GM19463 (cell line): ENCODE data around the gene FATE1.
"Not testable (repeated sequence)": the region's sequence is repeated elsewhere in the genome, so short reads cannot be mapped to it uniquely, and the experiment has no call there.

Experiments used
- ATAC-seq: cut with Tn5 transposase; IDR thresholded peaks from one replicate; pipeline ENCODE4 v1.9.1; 2021; ENCODE audit warnings: mild to moderate bottlenecking, moderate library complexity; ENCODE audit not compliant: unreplicated experiment

The FATE1 gene

DNA sequence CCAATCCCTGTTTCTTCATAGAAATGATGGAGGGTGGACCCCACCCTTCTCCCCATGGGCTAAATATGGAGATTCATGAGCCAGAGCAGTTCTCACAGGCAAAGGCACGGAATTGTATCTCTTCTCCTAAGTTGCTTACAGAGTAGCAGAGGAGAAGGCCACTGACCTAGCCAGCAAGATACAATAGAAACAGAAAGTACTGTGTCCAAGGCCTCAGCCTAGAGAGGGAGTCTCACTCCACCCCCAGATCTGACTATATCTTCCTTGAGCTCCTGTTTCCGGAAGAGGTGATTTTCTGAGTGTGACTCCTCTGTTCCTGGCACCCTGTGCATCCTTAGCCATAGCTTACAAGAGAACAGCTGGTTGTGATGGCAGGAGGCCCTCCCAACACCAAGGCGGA is at the start of gene FATE1:
FATE1 (plus strand) TSS at position 284 of the 400 bp plus-strand sequence; CDS start at position 369, 85 bp downstream.
- ATAC-seq, result no peak

DNA sequence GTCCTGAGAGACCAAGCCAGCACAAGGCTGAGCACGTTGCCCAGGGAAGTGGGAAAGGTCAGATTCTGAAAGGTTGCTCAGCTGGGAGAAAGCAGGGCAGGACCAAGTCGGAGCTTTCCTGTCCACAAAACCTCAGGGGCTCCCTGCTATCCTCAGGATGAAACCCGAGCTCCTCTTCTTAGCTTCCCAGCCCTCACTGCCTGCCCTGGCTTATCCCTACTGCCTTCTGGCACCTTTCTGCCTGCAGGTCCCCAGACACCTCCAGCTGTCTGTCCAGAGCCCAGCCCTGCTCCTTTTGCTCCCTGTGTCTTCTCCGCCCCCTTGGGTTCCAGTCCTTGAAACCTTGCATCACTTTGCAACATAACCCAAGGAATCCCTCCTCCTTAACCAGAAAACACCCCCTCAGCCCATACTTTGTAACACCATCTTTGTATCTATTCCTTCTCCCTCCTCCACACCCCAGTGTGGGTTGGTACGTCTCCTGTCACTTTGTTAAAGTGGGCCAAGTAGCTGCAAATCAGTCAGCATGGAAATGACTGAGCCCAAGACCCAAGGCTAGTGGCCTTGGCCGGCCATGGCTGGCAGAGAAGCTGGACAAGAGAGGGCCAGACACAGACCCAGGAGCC is 40.6 kb upstream of the FATE1 start:
- no peak for ATAC-seq

DNA sequence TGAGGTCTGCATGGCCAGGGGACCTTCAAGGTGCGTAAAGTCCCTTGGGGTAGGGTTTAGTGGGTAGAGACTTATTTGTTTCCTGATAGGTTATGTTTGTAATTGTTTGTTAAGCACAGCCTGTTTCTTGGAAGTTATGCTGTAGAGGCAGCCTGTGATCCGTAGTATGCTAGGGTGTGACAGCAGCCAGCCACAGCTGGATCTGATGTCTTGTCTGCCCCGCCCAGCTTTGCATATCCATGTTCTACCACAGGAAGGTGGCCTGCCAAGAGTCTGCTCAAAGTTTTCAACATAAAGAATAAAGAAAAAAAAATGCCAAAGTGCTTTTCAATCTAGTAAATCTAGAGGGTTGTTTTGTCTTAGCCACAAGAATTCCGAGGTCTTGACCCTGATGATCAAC is 39.6 kb upstream of the FATE1 start:
- no peak for ATAC-seq

DNA sequence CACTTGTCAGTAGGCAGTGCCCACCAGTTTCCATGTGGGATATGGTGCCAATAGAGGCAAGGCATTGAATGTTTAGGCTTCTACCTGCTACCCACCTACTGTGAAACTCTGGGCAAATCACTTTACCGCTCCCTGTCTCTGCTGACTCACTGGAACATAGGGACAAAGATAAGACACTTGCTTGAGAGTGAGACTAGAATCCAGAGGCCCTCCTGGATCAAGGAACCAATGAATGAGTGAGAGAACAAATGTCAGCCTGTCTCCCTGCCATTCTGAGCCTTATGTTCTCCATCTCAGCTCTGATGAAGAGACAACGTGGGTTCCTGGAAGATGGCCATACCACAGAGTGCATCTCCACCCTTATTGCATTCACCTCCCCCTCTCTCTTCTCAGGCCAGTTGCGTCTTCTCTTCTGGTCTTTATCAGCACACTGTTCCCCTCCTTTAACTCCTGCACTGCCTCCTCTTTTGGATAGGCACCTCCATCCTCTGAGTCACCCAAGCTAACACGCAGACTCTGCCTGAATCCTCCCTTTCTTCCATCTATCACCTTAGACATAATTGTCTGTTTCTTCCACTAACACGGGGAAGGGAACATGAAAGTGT is 35.9 kb upstream of the FATE1 start:
- no peak for ATAC-seq

- ATAC-seq, result peak; percentile 96
These were observed 35.0 kb upstream of the FATE1 start for GRCh38 chrX:151680805-151681204.

- no peak for ATAC-seq
These were observed 28.2 kb upstream of the FATE1 start for GRCh38 chrX:151687635-151688034.

DNA sequence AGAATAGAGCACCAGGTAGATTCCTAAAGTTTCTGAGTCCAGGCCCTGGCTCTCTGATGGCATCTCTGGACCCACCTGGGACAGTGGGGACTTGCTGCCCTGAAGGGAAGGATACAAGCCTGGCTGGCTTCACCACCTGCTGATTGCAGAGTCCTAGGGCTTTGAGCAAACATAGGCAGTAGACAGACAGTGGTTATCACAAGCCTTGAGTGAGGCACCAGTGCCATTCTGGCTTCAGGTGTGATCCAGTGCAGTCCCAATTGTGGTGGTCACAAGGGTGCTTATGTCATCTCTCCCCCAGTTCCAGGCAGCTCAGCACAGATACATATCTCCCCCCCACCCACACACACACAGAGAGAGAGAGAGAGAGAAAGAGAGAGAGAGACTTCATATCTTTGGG is 27.1 kb upstream of the FATE1 start:
- ATAC-seq, result no peak

- no peak for ATAC-seq
These were observed 23.0 kb upstream of the FATE1 start for GRCh38 chrX:151692825-151693224.

DNA sequence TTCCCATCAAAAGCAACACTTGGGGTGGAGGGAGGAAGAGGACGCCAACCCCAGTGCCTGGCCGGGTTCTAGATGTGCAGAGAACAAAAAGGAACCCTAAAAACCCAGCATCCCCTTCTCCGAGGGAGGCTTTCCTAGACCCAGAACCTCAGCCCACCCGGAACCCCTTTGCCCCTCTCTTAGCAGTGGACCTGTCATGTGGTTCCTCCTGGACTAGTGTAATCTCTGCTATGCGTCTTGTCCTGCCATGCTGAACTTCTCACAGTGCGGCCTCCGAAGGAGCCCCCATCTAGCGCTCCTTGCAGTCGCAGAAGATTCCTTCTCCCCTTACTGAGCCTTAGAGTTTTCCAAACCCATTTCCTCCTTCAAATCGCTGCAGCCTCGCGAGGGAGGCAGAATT is 21.7 kb upstream of the FATE1 start:
- no peak for ATAC-seq

- no peak for ATAC-seq
These were observed 20.9 kb upstream of the FATE1 start, which contains the start of gene PRRG3 for GRCh38 chrX:151694661-151695582. PRRG3 (plus strand) TSS chrX:151695458; CDS start chrX:151698815, 3,357 bp downstream.

GRCh38 chrX:151695583-151696340 is 20.1 kb upstream of the FATE1 start:
- no peak for ATAC-seq

DNA sequence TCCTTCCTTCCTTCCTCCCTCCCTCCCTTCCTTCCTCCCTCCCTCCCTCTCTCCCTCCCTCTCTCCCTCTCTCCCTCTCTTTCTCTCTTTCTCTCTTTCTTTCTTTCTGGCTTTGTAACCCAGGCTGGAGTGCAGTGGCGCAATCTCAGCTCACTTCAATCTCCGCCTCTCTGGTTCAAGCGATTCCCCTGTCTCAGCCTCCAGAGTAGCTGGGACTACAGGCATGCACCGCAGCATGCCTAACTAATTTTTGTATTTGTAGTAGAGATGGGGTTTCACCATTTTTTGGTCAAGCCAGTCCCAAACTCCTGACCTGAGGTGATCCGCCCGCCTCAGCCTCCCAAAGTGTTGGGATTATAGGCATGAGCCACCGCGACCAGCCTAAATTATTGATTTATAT is 18.8 kb upstream of the FATE1 start:
- not testable (repeated sequence) for ATAC-seq

- ATAC-seq, result no peak
These were observed 18.3 kb upstream of the FATE1 start for GRCh38 chrX:151697522-151697921.

- no peak for ATAC-seq
These were observed 17.4 kb upstream of the FATE1 start for GRCh38 chrX:151698485-151698884.

DNA sequence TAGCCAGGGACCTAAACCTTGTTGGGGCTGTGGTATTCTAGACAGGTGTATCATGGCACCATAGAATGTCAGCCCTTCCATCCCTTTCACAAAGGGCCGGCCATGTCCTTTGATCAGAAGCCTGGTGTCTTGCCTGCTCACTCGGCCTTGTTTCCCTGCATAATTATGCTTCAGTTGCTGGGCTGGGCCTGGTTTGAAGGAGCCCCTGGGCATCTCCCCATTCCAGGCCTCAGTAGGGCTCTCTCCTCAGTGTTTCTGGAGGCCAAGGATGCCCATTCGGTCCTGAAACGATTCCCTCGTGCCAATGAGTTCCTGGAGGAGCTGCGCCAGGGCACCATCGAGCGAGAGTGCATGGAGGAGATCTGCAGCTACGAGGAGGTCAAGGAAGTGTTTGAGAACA is 16.1 kb upstream of the FATE1 start:
- ATAC-seq, result no peak

GRCh38 chrX:151700581-151700980 is 15.3 kb upstream of the FATE1 start:
- ATAC-seq, result no peak

DNA sequence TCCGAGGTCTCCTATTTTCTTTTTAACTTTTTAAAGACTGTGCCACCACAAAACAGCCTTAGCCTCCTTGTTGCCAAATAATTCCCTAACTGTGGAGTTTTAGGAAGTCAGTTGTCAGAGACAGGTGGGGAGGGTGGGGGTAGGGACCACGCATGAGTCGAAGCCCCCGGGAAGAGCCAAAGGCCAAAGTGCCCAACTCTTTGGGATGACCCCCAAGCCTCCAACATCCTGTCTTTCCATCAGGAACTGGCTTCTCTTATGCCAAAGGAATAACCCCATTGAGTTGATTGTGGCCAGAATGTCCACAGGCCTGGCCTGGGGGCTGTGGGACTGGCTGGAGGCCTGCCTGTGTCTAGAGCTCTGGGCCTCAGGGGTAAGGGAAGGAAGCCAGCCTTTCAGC is 14.8 kb upstream of the FATE1 start:
- no peak for ATAC-seq

DNA sequence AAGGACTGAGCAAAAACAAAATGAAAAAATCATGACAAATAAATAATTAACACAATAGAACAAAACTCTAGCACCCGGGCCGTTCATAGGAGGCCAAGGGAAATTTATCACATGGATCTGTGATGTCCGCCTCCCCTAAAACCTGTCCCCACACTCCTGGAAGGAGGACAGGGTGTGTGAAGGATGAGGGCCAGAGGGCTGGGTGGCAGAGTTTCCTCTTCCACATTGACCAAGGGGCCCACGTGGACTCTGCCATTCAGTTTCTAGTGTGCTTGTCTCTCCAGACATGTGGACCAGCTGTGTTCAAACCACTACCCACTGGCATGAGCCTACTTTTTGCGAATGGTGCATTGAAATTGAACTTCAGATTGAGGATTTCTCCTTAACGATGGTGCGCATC is 14.3 kb upstream of the FATE1 start:
- no peak for ATAC-seq

GRCh38 chrX:151702026-151702714 is 13.7 kb upstream of the FATE1 start:
- ATAC-seq, result no peak

GRCh38 chrX:151702741-151703340 is 13.0 kb upstream of the FATE1 start:
- no peak for ATAC-seq
